HepG2 (cell line): ENCODE data around the gene DIP2C. TPM values are rescaled to one million over a fixed set of nuclear protein-coding genes. Genes with fewer than 3 reads are reported as not detected.
A peak's percentile ranks its signal among the peaks of the same experiment; 100 is the strongest.

ENCODE experiments used
- AGO1 ChIP-seq: fragments of 200-400 bp; formaldehyde crosslinking; IDR thresholded peaks from 2 replicates; pipeline ENCODE4 v1.6.1; 2017; ENCODE audit warnings: mild to moderate bottlenecking, low read depth, low read length, moderate library complexity; ENCODE audit not compliant: poor library complexity, severe bottlenecking
- CEBPZ ChIP-seq: IDR thresholded peaks from 2 replicates; pipeline ENCODE4 v1.6.1; 2012; ENCODE audit warnings: low read length, improper control_type of control experiment
- EED ChIP-seq: sonication (generic); formaldehyde crosslinking; IDR thresholded peaks from 2 replicates; pipeline ENCODE4 v1.5.0; 2020; ENCODE audit warnings: mild to moderate bottlenecking, missing genetic modification reagents
- HNF1A ChIP-seq, 2 experiments: sonication (generic) in 1 of 2; formaldehyde crosslinking in 1 of 2; IDR thresholded peaks; 2 replicates each; pipeline versions ENCODE4 v1.4.0 to v1.6.1; 2016 to 2020; ENCODE audit warnings: borderline replicate concordance in 1 of 2, low read depth in 1 of 2, mild to moderate bottlenecking in 1 of 2, missing genetic modification reagents in 1 of 2
- HOMEZ ChIP-seq: IDR thresholded peaks from 2 replicates; pipeline ENCODE4 v1.6.1; 2016; ENCODE audit warnings: low read depth
- POLR2AphosphoS5 ChIP-seq: IDR thresholded peaks from 2 replicates; pipeline ENCODE4 v1.6.1; 2012; ENCODE audit warnings: low read depth, low read length
- SAP130 ChIP-seq: IDR thresholded peaks from 2 replicates; pipeline ENCODE4 v1.6.1; 2016; ENCODE audit warnings: low read depth
- SETDB1 ChIP-seq: sonication (generic); formaldehyde crosslinking; IDR thresholded peaks from 2 replicates; pipeline ENCODE4 v1.5.1; 2020; ENCODE audit warnings: missing genetic modification reagents, mild to moderate bottlenecking, borderline replicate concordance
- SMYD3 ChIP-seq: sonication (generic); formaldehyde crosslinking; IDR thresholded peaks from 2 replicates; pipeline ENCODE4 v1.8.1; 2023; ENCODE audit warnings: mild to moderate bottlenecking, missing genetic modification reagents
- USF2 ChIP-seq, 2 experiments: sonication (generic) in 1 of 2; formaldehyde crosslinking in 1 of 2; IDR thresholded peaks; 2 replicates each; pipeline versions ENCODE4 v1.5.1 to v1.6.1; 2011 to 2020; ENCODE audit warnings: borderline replicate concordance in 1 of 2, low read depth in 1 of 2, low read length in 1 of 2, mild to moderate bottlenecking in 1 of 2, missing genetic modification reagents in 1 of 2, moderate library complexity in 1 of 2
- ZFY ChIP-seq: sonication (generic); formaldehyde crosslinking; IDR thresholded peaks from 2 replicates; pipeline ENCODE4 v1.4.0; 2020; ENCODE audit warnings: missing genetic modification reagents
- ZNF18 ChIP-seq: sonication (generic); formaldehyde crosslinking; IDR thresholded peaks from 2 replicates; pipeline ENCODE4 v1.8.0; 2022; ENCODE audit warnings: mild to moderate bottlenecking, missing genetic modification reagents; ENCODE audit not compliant: insufficient replicate concordance
- ZNF224 ChIP-seq: sonication (generic); formaldehyde crosslinking; IDR thresholded peaks from 2 replicates; pipeline ENCODE4 v1.5.0; 2020; ENCODE audit warnings: mild to moderate bottlenecking, missing genetic modification reagents
- ZNF7 ChIP-seq: IDR thresholded peaks from 2 replicates; pipeline ENCODE4 v1.6.1; 2016; ENCODE audit warnings: missing biosample characterization, missing genetic modification reagents
- polyA plus RNA-seq, 8 experiments: library from polyadenylated mRNA; depleted of rRNA in 3 of 8; stranded (reverse) in 7 of 8; unstranded in 1 of 8; fragments of >200 nt; fragmentation: Illumina TruSeq in 4 of 8; extraction: Trizol in 4 of 8; gene quantifications; 2 replicates each; pipeline versions ENCODE4 v1.2.1 to v1.2.3, GENCODE V29; 2011 to 2016; ENCODE audit warnings: low read depth in 4 of 8, missing spikeins in 1 of 8, mixed read lengths in 1 of 8; ENCODE audit not compliant: insufficient read depth in 1 of 8
- total RNA-seq, 5 experiments: library from RNA; depleted of rRNA; stranded (reverse); fragments of >200 nt; fragmentation: Illumina TruSeq; extraction: Trizol; gene quantifications; 2 replicates each; pipeline ENCODE4 v1.2.3, GENCODE V29; 2016; ENCODE audit warnings: low read depth in 1 of 5

The DIP2C gene
- total and polyA plus RNA-seq, 2 of the 13 experiments (the other 11 are each of a cell fraction or from before 2014, with no cell fraction given), result 2.2 to 2.7 TPM

- TF ChIP-seq ZNF7 (no peak), ZNF224 (CRISPR knock-in tag) (0 out of 2 replicates have a peak, but pooled peaks have one; percentile 73), SETDB1 (CRISPR knock-in tag) (peak; percentile 77; the same call in 1 of the 2 replicates), EED (CRISPR knock-in tag) (no peak), HOMEZ (CRISPR knock-in tag) (peak; percentile 53; the same call in 1 of the 2 replicates), ZNF18 (CRISPR knock-in tag) (peak; percentile 65), AGO1 (no peak), POLR2AphosphoS5 (peak; percentile 64; the same call in 1 of the 2 replicates), SAP130 (CRISPR knock-in tag) (peak; percentile 67), HNF1A (IDR thresholded peaks at IDR 0.05; ENCODE audit: low read depth) (no peak), HNF1A (CRISPR knock-in tag; IDR thresholded peaks at IDR 0.05; ENCODE audit: borderline replicate concordance) (peak; percentile 20; the same call in 1 of the 2 replicates), SMYD3 (peak; percentile 60; the same call in 1 of the 2 replicates), USF2 (IDR thresholded peaks at IDR 0.05; ENCODE audit: low read depth, low read length) (no peak), USF2 (CRISPR knock-in tag; IDR thresholded peaks at IDR 0.05; ENCODE audit: borderline replicate concordance) (peak; percentile 87; the same call in 1 of the 2 replicates), ZFY (peak; percentile 47), CEBPZ (no peak)
Observed at GRCh38 chr10:649798-650440, 39.5 kb downstream of the DIP2C start (continued).
